Testis (tissue), 2 donors: ENCODE data around the gene HIPK4.

Source experiments
- CTCF ChIP-seq, 3 experiments: fragments of 450-650 bp in 2 of 3; fragments of 200-600 bp in 1 of 3; sonication (generic) in 1 of 3; IDR thresholded peaks; one replicate each; pipeline ENCODE4 v1.5.1; 2016 to 2019; ENCODE audit warnings: antibody characterized with exemption in 3 of 3, mild to moderate bottlenecking in 2 of 3, moderate library complexity in 1 of 3
- POLR2A ChIP-seq: fragments of 450-650 bp; IDR thresholded peaks from one replicate; pipeline ENCODE4 v1.6.1; 2017; ENCODE audit warnings: antibody characterized with exemption, mild to moderate bottlenecking, moderate library complexity

GRCh38 chr19:40394816-40395210 lies 4.8 kb upstream of the HIPK4 start:
- no peak for TF ChIP-seq CTCF (IDR thresholded peaks at IDR 0.05)
- no peak for TF ChIP-seq POLR2A
